ENCODE measurements around the gene USP15.

GRCh38 chr12:62258941-62259630 lies 1.1 kb upstream of the USP15 start:
- no peak for TF ChIP-seq CTCF (IDR thresholded peaks at IDR 0.05)
- no peak for TF ChIP-seq POLR2A (IDR thresholded peaks at IDR 0.05)
